ENCODE data around the gene LIPM.

LIPM gene

DNA sequence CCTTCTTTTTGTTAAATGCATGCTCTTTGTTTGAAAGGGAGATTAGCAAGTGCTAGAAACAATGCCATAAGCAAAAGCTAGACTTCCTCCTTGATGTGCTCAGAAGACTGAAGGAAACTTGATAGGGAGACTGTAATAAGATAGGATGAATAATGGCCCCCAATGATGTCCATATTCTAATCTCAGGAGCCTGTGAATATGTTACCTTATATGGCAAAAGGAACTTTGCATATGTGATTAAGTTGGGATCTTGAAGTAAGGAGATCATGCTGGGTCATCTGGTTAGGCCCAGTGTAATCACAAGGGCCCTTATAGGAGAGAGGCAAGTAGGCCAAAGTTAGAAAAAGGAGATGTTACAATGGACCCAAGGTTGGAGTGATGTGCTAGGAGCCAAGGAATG, 13.6 kb upstream of the LIPM start:
- no peak overlapping the region for H3K4me3 Mint-ChIP-seq
- H3K4me1 Mint-ChIP-seq (ENCODE audit: low read depth) = peaks cover 14% of the 10 kb centered on the region
- peaks cover 3% of the 10 kb centered on the region for H3K27me3 Mint-ChIP-seq
- H3K9me3 Mint-ChIP-seq (ENCODE audit: low read depth) = no peaks in the 10 kb centered on the region
- no peak overlapping the region for H3K27ac Mint-ChIP-seq
- H3K36me3 Mint-ChIP-seq = no peaks in the 10 kb centered on the region

DNA sequence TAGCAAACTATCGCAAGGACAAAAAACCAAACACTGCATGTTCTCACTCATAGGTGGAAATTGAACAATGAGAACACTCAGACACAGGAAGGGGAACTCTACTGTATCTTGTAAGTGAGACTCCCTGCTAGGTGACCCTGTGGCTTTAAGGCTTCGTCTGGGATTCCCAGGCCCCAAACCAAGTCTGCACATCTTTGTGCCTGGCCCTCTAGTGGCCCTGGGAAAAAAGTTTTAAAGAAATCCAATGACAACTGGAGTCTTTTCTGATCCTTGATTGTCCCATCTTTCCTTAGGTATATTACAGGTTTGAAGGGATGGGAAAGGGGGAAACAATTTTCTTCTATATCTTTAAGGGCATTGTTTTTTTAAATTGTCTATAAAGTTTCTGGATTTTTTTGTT, 10.6 kb upstream of the LIPM start:
- no peak overlapping the region for H3K27ac Mint-ChIP-seq

DNA sequence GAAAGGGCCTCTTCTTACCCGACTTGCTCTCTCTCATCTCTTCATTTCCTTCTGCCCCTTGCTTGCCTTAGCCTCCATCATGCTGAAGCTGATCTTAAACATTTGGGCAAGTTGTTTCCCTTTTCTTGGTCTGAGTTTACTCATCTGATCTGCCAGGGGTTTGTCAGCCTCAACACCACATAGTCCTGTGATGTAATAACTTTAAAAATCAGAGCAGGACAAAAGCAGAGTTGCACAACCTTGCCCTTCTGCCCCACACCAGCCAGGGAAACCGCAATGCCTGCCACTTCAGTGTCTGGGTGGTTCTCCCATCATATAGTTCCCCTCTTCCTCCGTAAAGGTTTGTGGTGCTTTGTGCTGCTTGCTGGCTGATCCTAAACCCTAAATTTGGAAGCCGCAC, 9.9 kb upstream of the LIPM start:
- Mint-ChIP-seq H3K27me3 (no peaks in the 10 kb centered on the region), H3K9me3 (ENCODE audit: low read depth) (no peaks in the 10 kb centered on the region), H3K4me3 (no peak overlapping the region), H3K4me1 (ENCODE audit: low read depth) (peaks cover 21% of the 10 kb centered on the region), H3K27ac (no peak overlapping the region), H3K36me3 (no peaks in the 10 kb centered on the region)

More for the DNA sequence above, 10.6 kb upstream of the LIPM start:
- Mint-ChIP-seq H3K27me3 (no peaks in the 10 kb centered on the region), H3K36me3 (no peaks in the 10 kb centered on the region), H3K4me1 (ENCODE audit: low read depth) (peaks cover 21% of the 10 kb centered on the region), H3K4me3 (no peak overlapping the region), H3K9me3 (ENCODE audit: low read depth) (no peaks in the 10 kb centered on the region)

DNA sequence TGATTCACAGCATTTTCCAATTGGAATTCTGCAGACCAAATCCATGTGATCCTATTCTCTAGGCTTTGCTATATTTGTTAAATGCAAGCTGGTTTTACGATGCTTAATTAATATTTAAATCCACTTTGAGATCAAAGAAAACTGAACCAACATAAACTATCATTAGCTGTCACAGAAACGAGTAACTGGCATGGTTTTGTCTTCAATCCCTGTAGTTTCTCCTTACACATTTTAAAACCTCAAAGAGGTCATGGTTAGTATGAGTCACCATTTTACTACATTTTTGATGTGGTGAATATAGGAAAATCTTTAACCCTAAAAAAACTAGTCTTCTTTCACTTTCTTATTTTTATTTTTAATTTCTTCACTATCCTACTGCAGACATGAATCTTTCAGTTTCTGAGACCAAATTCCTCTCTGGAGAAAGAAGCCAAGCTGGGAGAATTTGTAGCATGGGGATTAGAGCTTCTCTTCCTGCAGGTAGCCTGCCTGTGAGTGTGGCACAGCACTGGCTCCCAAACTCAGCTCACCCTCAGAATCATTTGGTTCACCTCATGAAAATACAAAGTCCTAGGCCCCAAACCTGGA, 8.7 kb upstream of the LIPM start:
- H3K4me3 Mint-ChIP-seq = no peak overlapping the region
- H3K36me3 Mint-ChIP-seq = no peaks in the 10 kb centered on the region
- no peaks in the 10 kb centered on the region for H3K27me3 Mint-ChIP-seq
- peaks cover 21% of the 10 kb centered on the region for H3K4me1 Mint-ChIP-seq (ENCODE audit: low read depth)
- H3K9me3 Mint-ChIP-seq (ENCODE audit: low read depth) = no peaks in the 10 kb centered on the region
- peak overlapping the region; percentile 78 for H3K27ac Mint-ChIP-seq

DNA sequence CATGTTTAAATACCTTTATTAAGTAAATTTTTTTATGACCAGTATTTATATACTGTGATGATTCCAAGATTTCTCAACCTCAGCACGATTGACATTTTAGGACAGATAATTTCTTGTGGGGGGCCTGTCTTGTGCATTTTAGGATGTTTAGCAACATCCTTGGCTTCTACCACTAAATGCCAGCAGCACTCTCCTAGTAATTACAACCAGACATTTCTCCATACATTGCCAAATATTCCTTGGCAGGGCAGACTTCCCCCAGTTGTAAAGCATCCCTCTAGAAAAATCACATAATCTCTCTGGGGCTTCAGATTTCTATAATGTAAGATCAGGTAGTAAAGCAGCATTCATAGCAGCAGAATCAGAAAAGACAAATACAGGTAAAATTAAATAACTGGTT, 7.8 kb upstream of the LIPM start:
- Mint-ChIP-seq H3K36me3 (no peaks in the 10 kb centered on the region), H3K9me3 (ENCODE audit: low read depth) (no peaks in the 10 kb centered on the region), H3K4me1 (ENCODE audit: low read depth) (peaks cover 21% of the 10 kb centered on the region), H3K27me3 (no peaks in the 10 kb centered on the region), H3K4me3 (no peak overlapping the region), H3K27ac (no peak overlapping the region)

DNA sequence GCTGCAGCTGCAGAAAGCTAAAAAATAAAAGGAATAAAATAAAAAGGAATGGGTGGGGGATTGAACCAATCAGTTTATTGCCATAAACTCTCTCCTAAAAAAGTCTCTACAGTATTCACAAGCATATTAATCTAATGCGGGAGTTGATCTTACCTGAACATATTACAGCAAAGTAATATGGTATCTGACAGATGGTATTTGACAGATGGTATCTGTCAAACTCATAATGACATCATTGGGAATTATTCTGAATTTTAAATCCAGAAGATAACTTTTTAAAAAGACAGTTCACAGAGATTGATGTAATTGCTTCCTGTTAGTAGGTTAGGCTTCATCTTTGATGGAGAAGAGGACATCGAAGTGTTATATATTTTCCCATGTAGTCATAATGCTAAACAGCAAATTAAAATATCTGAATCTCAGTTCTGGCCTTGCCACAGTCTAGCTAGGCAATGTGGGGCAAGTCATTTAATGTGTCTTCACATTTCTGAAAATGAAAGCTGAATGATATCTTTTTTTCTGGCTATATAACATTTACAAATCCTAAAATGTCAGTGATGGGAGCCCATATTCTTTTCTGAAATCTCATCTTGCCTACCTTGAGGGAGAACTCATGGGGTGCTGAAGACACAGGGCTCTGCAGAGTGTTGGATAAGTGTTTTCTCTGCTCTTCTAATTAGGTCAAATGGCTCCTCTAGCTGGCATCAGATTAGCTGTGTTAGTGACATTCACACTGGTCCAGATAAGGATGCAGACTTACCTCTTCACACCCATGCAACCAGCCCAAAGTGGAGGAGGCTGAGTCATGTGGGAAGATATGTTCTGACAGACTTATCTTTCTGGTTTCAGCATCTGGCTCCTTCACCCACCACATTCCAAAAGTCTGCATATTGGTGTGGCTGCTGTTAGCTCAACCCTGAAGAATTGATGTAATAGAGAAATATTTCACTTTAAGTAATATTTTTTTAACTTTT, 2.1 kb upstream of the LIPM start:
- H3K27ac Mint-ChIP-seq = no peak overlapping the region
- no peaks in the 10 kb centered on the region for H3K27me3 Mint-ChIP-seq
- no peaks in the 10 kb centered on the region for H3K9me3 Mint-ChIP-seq (ENCODE audit: low read depth)
- no peak overlapping the region for H3K4me3 Mint-ChIP-seq
- no peaks in the 10 kb centered on the region for H3K36me3 Mint-ChIP-seq
- H3K4me1 Mint-ChIP-seq (ENCODE audit: low read depth) = peaks cover 7% of the 10 kb centered on the region

DNA sequence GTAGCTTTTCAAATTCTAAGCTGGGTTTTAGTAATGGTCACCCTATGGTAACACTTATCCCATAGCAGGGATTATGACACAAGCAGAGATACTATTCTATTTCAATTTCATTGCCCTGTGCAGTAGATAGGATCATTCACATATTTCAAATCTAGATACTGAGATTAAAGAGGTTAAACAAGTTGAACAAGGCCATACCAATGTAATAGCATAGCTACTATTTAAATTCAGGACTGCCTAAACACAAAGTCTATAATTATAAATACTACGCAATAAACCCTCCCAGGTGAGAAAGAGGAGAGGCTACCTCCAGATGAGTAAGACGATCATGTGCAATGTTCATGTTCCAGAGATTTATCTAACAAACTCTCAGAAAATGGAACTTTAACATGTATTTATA, 1.1 kb downstream of the LIPM start:
- Mint-ChIP-seq H3K27me3 (no peaks in the 10 kb centered on the region), H3K27ac (no peak overlapping the region), H3K9me3 (ENCODE audit: low read depth) (no peaks in the 10 kb centered on the region), H3K4me3 (no peak overlapping the region), H3K4me1 (ENCODE audit: low read depth) (peaks cover 7% of the 10 kb centered on the region), H3K36me3 (no peaks in the 10 kb centered on the region)

DNA sequence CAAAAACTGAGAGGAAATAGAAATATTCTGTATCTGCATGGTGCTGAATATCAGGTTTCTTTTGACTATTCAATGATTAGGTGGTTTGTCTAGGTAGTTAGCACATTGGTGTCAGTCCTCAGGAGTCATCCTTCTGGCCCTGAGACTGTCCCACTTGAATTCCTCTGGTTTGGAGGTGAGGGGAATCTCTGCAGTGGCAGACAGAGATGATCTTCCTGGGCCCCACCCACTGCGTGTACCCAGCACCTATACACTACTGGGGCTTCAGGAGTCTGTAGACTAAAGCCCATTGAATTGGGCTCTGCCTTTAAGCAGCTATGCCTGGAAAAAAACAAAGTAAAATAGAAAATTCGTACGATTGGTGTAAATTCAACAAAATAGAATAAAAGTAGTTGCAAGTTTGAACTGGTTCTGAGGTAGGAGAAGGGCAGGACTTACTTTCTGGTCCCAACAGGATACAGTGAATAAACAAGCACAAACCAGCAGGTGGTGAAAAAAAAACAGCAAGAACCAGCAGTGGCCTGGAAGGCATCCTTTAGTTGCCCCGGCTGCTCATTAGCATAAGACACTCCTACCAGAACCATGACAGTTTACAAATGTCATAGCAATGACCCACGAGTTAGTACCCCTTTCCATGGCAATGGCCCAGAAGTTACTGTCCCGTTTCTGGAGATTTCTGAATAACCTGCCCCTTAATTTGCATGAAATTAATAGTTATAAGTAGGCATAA, 1.7 kb downstream of the LIPM start:
- Mint-ChIP-seq H3K27me3 (no peaks in the 10 kb centered on the region), H3K4me1 (ENCODE audit: low read depth) (peaks cover 7% of the 10 kb centered on the region), H3K27ac (no peak overlapping the region), H3K4me3 (no peak overlapping the region), H3K36me3 (no peaks in the 10 kb centered on the region), H3K9me3 (ENCODE audit: low read depth) (no peaks in the 10 kb centered on the region)

DNA sequence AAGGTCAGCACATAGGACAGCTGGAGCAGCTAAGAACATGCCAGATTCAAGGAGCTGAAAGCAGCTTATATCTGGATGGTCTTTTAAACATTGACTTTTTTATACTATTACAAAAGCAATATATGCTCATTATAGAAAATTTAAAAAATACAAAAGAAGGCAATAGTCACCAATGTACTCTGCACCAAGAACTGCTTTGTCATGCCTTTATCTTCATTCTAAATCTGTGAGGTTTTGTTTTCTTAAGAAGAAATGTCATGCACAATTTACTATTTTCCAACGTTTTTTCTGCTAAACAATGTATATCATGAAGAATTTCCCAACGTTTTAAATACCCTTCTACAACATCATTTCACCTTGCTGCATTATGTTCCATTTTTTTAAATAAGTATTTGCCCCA, 2.8 kb downstream of the LIPM start:
- Mint-ChIP-seq H3K4me1 (ENCODE audit: low read depth) (peaks cover 9% of the 10 kb centered on the region), H3K4me3 (no peak overlapping the region), H3K9me3 (ENCODE audit: low read depth) (no peaks in the 10 kb centered on the region), H3K27ac (no peak overlapping the region), H3K27me3 (no peaks in the 10 kb centered on the region), H3K36me3 (no peaks in the 10 kb centered on the region)

DNA sequence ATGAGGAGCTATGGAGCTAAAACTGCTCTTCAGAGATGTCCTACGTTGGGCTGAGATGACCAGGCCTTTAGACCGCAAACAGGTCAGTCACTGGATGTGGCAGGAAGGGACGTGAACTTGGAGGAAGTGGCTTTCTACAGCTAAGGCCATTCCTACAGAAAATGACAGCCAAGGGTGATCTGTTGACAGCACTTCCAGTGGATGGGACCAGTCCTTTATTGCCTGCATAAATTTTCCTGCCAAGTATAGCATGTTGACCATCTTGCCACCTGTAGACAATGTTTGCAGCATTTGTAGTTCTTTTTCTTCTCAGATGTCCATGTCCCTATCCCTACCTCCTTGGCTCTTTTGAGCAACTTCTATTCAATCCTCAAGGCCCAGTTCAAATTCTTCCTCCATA, 3.4 kb downstream of the LIPM start:
- Mint-ChIP-seq H3K27me3 (no peaks in the 10 kb centered on the region), H3K9me3 (ENCODE audit: low read depth) (no peaks in the 10 kb centered on the region), H3K4me3 (no peak overlapping the region), H3K27ac (no peak overlapping the region), H3K4me1 (ENCODE audit: low read depth) (peaks cover 6% of the 10 kb centered on the region), H3K36me3 (no peaks in the 10 kb centered on the region)

DNA sequence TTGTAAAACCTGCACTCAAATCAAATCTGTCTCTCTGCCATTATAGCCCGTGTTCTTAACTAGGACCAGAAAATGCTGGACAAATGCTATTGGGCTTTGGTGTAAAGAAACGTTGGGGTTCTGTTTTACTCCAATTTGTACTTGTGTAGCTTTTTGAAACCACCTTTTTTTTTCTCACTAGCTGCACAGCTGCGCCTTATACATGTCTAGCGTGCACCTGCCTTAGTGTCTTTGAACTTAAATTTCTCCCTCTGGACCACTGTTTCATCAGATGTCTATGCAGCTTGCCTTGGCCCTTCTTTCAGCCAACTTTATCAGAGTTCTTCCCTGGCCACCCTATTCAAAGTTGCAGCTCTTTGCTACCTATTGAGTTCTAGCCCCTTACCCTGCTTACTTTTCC, 7.1 kb downstream of the LIPM start:
- peaks cover 6% of the 10 kb centered on the region for H3K4me1 Mint-ChIP-seq (ENCODE audit: low read depth)
- no peaks in the 10 kb centered on the region for H3K9me3 Mint-ChIP-seq (ENCODE audit: low read depth)
- H3K36me3 Mint-ChIP-seq = no peaks in the 10 kb centered on the region
- no peak overlapping the region for H3K4me3 Mint-ChIP-seq
- H3K27me3 Mint-ChIP-seq = no peaks in the 10 kb centered on the region
- no peak overlapping the region for H3K27ac Mint-ChIP-seq

DNA sequence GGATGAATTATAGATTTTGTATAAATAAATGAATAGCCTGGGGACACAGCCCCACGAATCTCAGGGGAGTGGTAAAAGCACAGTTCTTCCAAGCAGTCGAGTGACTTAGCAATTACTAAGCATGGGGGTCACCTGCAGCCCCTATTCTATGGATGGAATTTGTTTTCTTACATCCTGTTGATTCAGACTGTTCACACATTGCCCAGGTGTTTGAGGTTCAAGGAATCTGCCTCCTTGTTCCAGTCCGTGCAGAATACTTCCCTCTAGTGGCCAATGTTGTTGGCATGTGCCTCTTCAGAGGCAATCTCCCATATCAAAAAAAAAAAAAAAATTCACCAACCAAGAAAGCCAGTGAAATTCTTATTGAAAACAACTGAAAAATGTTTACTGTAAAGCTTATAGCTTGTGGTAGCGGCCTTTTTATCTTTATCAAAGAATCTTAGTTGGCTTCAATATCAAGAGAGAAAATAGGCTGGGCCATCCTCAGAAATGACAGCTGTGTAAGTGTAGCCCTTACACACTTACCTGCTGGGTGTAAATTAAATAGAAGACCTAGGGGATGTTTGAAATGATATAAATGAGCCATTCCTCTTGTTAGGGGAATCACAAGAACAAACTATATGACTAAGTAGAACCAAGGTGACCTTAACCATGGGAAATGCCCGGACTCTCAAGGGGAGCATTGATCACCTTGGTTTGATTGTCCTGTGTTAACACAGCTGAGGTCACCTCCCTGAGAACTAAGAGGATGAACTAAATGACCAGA, 7.8 kb downstream of the LIPM start:
- Mint-ChIP-seq H3K4me1 (ENCODE audit: low read depth) (peaks cover 11% of the 10 kb centered on the region), H3K27ac (no peak overlapping the region), H3K4me3 (no peak overlapping the region), H3K9me3 (ENCODE audit: low read depth) (no peaks in the 10 kb centered on the region), H3K27me3 (no peaks in the 10 kb centered on the region), H3K36me3 (no peaks in the 10 kb centered on the region)

DNA sequence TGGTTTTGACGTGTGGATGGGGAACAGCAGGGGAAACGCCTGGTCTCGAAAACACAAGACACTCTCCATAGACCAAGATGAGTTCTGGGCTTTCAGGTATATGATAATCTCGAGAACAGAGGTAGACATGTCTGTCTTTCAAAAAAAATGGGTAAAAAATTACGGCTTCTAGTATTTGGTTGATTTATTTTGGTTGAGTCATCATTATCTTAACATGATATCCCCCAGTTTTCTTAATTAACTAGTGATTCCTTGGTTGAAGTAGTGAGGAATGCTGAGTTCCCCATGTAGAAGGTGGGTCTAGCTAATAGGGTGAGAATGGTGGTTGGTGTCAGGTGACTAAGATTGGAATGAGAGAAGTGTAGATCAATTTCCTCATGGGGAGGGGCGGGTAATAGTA, 10.7 kb downstream of the LIPM start:
- Mint-ChIP-seq H3K36me3 (no peaks in the 10 kb centered on the region), H3K9me3 (ENCODE audit: low read depth) (no peaks in the 10 kb centered on the region), H3K27ac (no peak overlapping the region), H3K27me3 (no peaks in the 10 kb centered on the region), H3K4me3 (no peak overlapping the region), H3K4me1 (ENCODE audit: low read depth) (peaks cover 22% of the 10 kb centered on the region)

DNA sequence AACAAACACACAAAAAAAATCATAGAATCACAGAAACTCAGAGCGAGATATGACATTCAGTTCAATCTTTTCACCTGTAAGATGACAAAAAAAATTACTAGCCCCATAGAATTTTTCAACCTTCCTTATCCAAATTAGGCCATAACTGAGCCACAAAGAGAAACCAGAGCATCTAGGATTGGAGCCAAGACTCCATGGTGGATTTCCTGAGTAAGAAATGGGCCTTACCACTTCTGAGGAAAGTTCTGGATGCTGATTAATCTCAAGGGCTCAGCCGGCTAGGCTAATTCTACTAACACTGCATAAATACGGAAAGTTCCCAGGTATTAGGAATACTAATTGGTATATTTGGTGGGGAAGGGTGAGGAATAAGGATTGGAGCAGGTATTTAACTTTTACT, 16.8 kb downstream of the LIPM start:
- Mint-ChIP-seq H3K4me1 (ENCODE audit: low read depth) (peaks cover 38% of the 10 kb centered on the region), H3K27me3 (no peaks in the 10 kb centered on the region), H3K4me3 (no peak overlapping the region), H3K9me3 (ENCODE audit: low read depth) (no peaks in the 10 kb centered on the region), H3K27ac (no peak overlapping the region), H3K36me3 (no peaks in the 10 kb centered on the region)
